OCI-M2 (cell line): ENCODE results near the gene CXXC4.

Experiments
- DNase-seq: peaks from one replicate; lab custom pipeline; 2025; ENCODE audit not compliant: unreplicated experiment; lab: John Stamatoyannopoulos, UW

CXXC4 gene

DNA sequence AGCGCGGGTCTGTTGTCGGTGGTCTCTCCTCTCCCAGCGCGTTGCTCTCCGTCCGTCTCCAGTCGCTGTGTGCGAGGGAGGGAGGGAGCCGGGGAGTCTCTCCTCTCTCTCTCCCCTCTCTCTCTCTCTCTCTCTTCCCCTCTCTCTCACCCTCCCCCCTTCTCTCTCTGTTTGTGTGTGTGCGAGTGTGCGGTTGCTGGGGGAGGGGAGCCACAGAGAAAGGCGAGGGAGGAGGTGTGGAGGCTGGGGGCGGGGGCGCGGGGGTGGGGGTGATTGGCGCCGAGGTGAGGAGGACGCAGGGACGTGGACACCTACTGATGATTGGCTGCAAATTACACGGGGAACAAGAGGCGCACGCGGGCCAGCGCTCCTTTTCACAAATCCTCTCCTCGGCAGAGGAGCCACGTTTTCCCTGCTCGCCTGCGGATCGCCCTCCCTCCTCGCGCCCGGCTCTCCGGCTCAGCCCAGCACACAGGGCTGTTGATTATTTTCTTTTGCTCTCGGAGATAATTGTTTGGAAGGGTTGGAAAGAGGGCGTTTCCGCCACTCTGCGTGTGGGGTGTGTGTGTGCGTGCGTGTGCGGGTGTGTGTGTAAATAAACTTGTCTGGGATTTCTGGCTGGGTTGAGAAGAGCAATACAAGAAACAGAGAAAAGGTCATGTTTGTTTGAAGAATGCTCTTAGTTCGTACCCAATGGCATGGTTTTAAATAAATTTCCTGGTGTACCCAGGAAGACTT lies at the start of gene CXXC4:
CXXC4 (minus strand) TSS at position 73 of the 738 bp plus-strand sequence. CDS start 3,092 bp downstream, outside the sequence.
- no peak for DNase-seq

DNA sequence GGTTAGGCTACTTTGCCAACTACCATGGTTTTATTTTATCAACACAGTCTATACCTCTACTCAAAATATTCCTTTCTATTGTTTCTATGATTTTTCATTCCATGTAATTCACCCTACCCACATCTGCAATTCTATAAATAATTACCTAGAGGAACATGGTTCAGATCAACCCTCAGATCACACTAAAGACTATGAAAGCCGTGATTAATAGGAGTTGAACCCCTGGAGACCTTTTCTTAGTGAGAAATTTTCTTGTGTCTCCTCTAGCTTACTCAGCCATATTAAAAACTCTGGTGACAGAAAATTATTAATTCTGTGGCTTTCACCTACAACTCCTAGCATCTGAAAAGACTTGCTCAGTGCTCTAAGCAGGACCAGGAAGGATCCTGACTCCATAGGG lies 38.5 kb upstream of the CXXC4 start:
- DNase-seq, result no peak

- DNase-seq, result no peak
Measured at GRCh38 chr4:104532677-104533076, 38.0 kb upstream of the CXXC4 start.

DNA sequence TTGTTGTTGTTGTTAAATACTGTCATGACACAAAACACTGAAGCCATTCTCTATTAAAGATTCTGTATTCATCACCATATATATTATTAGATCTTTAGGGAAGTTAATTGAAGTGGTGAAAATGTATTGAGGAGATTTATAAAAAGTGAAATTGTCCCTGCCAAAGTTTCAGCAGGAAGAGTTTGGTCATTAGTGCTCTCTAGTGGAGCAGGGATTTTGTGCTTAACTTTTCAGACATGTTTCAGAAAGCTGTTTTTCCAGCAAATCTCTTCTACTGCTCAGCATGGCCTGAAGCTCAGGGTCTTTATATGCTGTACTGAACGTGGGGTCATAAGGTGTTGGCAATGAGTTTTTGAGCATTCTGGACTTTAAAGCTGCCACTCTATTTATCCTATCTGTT lies 36.7 kb upstream of the CXXC4 start:
- DNase-seq, result no peak

DNA sequence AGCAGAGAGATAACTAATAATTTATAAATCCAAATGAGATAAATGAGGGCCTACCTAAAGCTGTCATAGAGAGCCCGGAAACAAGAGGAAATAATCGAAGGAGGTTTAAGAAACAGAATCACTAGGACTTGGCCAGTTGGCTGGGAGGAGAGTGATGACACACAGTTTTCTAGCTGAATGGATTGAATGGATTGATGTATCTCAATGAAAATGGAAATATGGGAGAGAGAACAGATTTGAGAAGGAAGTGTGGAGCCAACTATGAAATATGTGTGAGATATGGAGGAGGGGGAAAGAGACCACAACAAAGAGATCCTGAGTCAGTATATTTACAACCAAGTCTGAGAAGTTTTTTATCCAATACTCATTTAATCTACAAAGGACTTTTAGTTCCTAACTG lies 35.7 kb upstream of the CXXC4 start:
- no peak for DNase-seq

GRCh38 chr4:104524591-104524990 lies 29.9 kb upstream of the CXXC4 start:
- no peak for DNase-seq

GRCh38 chr4:104524026-104524425 lies 29.3 kb upstream of the CXXC4 start:
- DNase-seq, result no peak

GRCh38 chr4:104519588-104519987 lies 24.9 kb upstream of the CXXC4 start:
- DNase-seq, result no peak

DNA sequence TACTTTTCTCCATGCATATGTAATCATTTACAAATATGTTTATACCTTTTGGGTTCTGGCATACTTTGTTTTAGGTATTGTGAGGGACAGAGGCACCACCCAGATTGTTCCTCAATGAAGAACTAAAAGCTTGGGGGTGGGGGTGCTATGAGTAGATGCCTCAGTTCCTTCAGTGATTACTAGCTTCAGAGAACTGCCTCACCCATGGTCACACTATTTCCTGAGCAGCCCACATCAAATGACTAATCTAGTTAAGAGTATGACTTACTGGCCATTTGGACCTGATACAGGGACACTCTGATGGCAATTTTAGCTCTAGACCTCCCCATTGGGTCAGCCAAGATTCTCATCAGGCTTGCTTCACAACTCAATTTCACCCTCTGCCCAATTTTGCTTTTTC lies 22.2 kb upstream of the CXXC4 start:
- DNase-seq, result no peak

- no peak for DNase-seq
Measured at GRCh38 chr4:104508224-104508623, 13.5 kb upstream of the CXXC4 start.

DNA sequence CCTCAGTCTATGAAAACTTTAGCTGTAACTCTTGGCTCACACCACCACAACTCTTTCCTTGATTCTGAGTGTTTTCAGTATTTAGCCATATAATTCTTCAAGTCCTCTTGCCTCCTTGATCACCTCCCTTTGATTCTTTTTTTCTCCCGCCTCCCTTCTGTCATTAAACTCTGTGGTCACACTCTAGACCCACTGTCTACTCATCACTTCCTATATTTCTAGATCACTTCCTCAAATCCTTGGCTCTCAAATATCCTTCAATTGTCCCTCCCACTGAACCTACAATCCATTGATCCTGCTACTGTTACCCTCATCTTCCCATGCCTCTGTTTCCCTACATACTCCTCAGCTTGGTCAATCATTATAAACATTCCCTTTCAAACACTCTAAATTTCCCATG lies 12.4 kb upstream of the CXXC4 start:
- no peak for DNase-seq

GRCh38 chr4:104504536-104504935 lies 9.8 kb upstream of the CXXC4 start:
- no peak for DNase-seq

- no peak for DNase-seq
Measured at GRCh38 chr4:104502471-104502870, 7.8 kb upstream of the CXXC4 start.

GRCh38 chr4:104501290-104501689 lies 6.6 kb upstream of the CXXC4 start:
- DNase-seq, result no peak

GRCh38 chr4:104500442-104500841 lies 5.7 kb upstream of the CXXC4 start:
- DNase-seq, result no peak

DNA sequence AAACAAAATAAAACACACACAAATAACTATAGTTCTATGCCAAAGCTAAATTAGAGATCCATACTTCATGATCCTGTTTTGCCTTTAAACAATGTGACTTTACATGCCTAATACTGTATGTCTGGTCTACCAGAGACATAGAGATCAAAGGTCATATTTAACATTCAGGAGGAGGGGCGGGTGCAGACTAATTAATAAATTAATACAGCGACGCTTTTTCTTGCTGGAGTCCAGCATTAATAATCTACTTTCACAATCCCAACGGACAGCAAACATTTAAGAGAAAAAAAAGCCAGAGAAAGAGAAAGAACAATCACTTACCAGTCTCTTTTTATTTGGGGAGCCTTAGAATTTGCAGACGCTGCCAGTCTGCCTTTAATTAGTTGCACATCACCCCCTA lies 509 bp downstream of the CXXC4 start:
- DNase-seq, result no peak

GRCh38 chr4:104493081-104493831 lies 1.4 kb downstream of the CXXC4 start:
- DNase-seq, result no peak

GRCh38 chr4:104492183-104492771 lies 2.4 kb downstream of the CXXC4 start:
- DNase-seq, result no peak

DNA sequence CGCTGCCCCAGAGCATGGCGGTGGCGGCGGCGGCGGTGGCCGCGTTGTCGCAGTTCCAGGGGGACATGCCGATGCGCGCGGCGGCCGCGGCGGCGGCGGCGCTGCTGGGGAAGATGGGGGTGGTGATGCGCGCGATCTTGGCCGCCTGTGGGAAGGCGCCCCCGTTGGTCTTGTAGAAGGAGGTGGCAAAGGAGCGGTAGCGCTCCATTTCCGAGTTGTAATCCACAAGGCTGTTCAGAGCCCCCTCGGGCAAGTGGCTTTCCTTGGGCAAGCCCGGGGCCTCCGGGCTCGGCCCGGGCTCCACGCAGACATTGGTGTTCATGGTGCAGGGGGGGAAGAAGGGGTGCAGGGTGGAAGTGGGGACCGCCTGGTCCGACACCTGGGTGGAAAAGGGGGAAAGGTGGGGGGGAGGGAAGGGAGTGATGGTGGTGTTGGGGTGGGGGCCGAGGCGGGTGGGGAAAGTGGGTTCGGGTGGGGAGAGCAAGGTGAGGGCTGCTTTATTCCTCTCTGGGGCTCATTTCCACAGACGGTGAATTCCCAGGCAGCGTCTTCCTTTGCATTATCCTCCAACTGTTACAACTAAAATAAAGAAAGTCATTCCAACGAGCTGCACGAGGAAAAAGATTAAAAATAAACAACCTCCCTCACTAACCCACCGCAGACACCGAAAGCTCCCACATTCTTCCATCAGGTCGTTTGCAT lies 3.1 kb downstream of the CXXC4 start:
- DNase-seq, result no peak

GRCh38 chr4:104490770-104491480 lies 3.8 kb downstream of the CXXC4 start:
- no peak for DNase-seq
